Psoas muscle (tissue), 8 donors: Measurements from ENCODE around the gene OR2A7. TPM values are rescaled to one million over a fixed set of nuclear protein-coding genes. Genes with fewer than 3 reads are reported as not detected.
"Not testable (repeated sequence)": the region's sequence is repeated elsewhere in the genome, so short reads cannot be mapped to it uniquely, and the experiment has no call there.

Experiments
- ATAC-seq, 4 donors: fragments of 200-7000 bp; cut with Tn5 transposase; one replicate each; pipeline ENCODE4 v1.9.1; 2020; ENCODE audit warnings: moderate library complexity in 3 of 4, mild to moderate bottlenecking in 2 of 4
- DNase-seq, 2 donors: peaks; one replicate each; pipeline ENCODE4 v3.0.0-alpha.2; 2020
- H3K27ac ChIP-seq: fragments of 200-600 bp; one replicate; pipeline ENCODE4 v1.8.0; 2022
- H3K27me3 ChIP-seq, 3 donors: fragments of 200-600 bp in 1 of 3; one replicate each; pipeline versions ENCODE4 v1.6.1 to v1.8.0; 2013 to 2022; ENCODE audit warnings: low read length in 2 of 3, mild to moderate bottlenecking in 2 of 3, moderate library complexity in 1 of 3; ENCODE audit not compliant: insufficient read depth in 3 of 3
- H3K36me3 ChIP-seq, 2 donors: fragments of 200-600 bp in 1 of 2; one replicate each; pipeline versions ENCODE4 v1.6.1 to v1.8.0; 2013 to 2022; ENCODE audit warnings: low read depth in 1 of 2, mild to moderate bottlenecking in 1 of 2, moderate library complexity in 1 of 2; ENCODE audit not compliant: insufficient read depth in 1 of 2
- H3K4me1 ChIP-seq: fragments of 200-600 bp; one replicate; pipeline ENCODE4 v1.8.0; 2022
- H3K4me3 ChIP-seq: fragments of 200-600 bp; one replicate; pipeline ENCODE4 v1.8.0; 2022; ENCODE audit warnings: mild to moderate bottlenecking
- H3K9me3 ChIP-seq: fragments of 200-600 bp; one replicate; pipeline ENCODE4 v1.8.0; 2022
- WGBS, 3 donors: extraction: QIAGEN DNeasy Blood & Tissue Kit; methylation state at CpG; one replicate each; pipeline versions ENCODE4 v1.1.6 to v1.1.7; 2013; 5-methylcytosine and 5-hydroxymethylcytosine counted together
- intact Hi-C, 2 donors: fragments of 100-400 bp; cut with DNase I; formaldehyde crosslinking; loops; one replicate each; pipeline versions ENCODE4 v1.11.0 to v1.14.2; 2022
- polyA plus RNA-seq, 3 donors: library from polyadenylated mRNA; stranded (reverse); fragments of 200-250 nt; gene quantifications; one replicate each; pipeline ENCODE4 v1.2.3, GENCODE V29; 2013
- total RNA-seq, 4 donors: library from RNA; stranded (reverse); fragmentation: NEBNext Ultra II Directional in 2 of 4; extraction: Animal tissue kit (Norgen Biotek cat#: 25700) in 2 of 4; gene quantifications; one replicate each; pipeline versions ENCODE4 v1.2.1 to v1.2.4, GENCODE V29; 2021 to 2023
- donor health status: healthy with polysubstance abuse.
- donor health status: DM: no; HTN: no; CAD: no; lungs with moderate emphysema.
- donor health status: Bipolar disorder and iron deficiency.
- donor health status: healthy.
- donor health status: DM: yes; HTN: yes; CAD: no.
- donor health status: DM: no; HTN: no; CAD: no.
- donor health status: DM: no; HTN: no; CAD: no.
- donor health status: DM: yes; HTN: yes; CAD: no.

The OR2A7 gene
- total and polyA plus RNA-seq, 7 donors = 0.06 to 0.34 (median 0.07) TPM; not detected in 4

- H3K9me3 ChIP-seq, H3K4me1 ChIP-seq, H3K27ac ChIP-seq, H3K4me3 ChIP-seq, H3K36me3 ChIP-seq, DNase-seq, H3K27me3 ChIP-seq, intact Hi-C loops, ATAC-seq: not testable (repeated sequence)
- 95 to 97% (median 96%) methylated on average over 1 of the region's 3 CpGs for WGBS, 3 donors
These were observed 35.8 kb downstream of the OR2A7 start for GRCh38 chr7:144228810-144229209.

GRCh38 chr7:144226866-144227265, 37.7 kb downstream of the OR2A7 start:
- H3K4me3 ChIP-seq, H3K27me3 ChIP-seq, ATAC-seq, H3K36me3 ChIP-seq, H3K4me1 ChIP-seq, intact Hi-C loops, DNase-seq, H3K27ac ChIP-seq, H3K9me3 ChIP-seq: not testable (repeated sequence)
- WGBS, 3 donors = 70 to 83% (median 71%) methylated on average over 3 of the region's 4 CpGs

- DNase-seq, H3K9me3 ChIP-seq, H3K4me1 ChIP-seq, H3K27me3 ChIP-seq, H3K36me3 ChIP-seq, ATAC-seq, H3K27ac ChIP-seq, H3K4me3 ChIP-seq, intact Hi-C loops: not testable (repeated sequence)
These were observed 40.9 kb downstream of the OR2A7 start for GRCh38 chr7:144223675-144224074.

DNA sequence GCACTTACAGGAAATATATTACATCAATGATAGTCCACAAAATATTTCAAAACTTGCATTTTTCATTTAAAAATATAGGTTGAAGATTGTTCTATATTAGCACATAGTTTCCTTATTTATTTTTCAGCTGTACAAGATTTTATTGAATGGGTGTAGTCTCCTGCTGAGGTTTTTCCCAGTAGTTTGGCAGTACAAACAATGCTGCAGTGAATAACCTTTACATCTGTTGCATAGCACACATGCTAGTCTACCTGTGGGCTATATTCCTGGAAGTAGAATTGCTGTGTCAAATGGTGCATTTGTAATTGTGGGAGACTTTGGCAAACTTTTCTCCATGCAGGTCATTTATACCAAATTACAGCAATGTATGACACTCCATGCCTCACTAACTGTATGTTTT, 44.1 kb downstream of the OR2A7 start:
- H3K4me1 ChIP-seq, ATAC-seq, DNase-seq, H3K27me3 ChIP-seq, H3K9me3 ChIP-seq, H3K27ac ChIP-seq, intact Hi-C loops, H3K36me3 ChIP-seq, H3K4me3 ChIP-seq: not testable (repeated sequence)

GRCh38 chr7:144219149-144219548, 45.4 kb downstream of the OR2A7 start:
- H3K4me1 ChIP-seq, ATAC-seq, H3K4me3 ChIP-seq, intact Hi-C loops, H3K36me3 ChIP-seq, H3K27ac ChIP-seq, H3K9me3 ChIP-seq, H3K27me3 ChIP-seq, DNase-seq: not testable (repeated sequence)
- WGBS, 3 donors = no CpG with 5 or more reads among the region's 4 CpGs

DNA sequence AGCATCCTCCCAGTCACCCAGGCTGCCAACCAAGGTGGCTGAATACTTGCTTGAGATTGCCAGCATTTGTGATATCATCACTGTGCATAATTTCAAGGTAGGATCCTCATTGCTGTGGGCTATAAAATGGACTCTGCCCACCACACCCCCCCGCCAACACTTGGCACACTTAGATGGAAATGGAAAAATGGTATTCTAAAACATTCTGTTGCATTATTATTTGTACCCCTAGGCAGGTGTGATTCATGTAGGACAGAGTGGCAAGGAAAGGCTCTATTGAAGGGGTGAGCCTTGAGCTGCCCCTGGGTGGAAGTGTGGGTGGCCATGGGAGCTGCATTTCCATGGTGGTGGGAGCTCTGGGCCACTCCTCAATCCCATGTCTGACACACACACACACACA, 46.0 kb downstream of the OR2A7 start:
- intact Hi-C loops, H3K27me3 ChIP-seq, H3K27ac ChIP-seq, H3K36me3 ChIP-seq, ATAC-seq, H3K4me3 ChIP-seq, H3K4me1 ChIP-seq, H3K9me3 ChIP-seq, DNase-seq: not testable (repeated sequence)
- 94 to 100% (median 99%) methylated on average over 1 of the region's 1 CpG for WGBS, 3 donors

GRCh38 chr7:144217200-144217599, 47.4 kb downstream of the OR2A7 start:
- H3K4me3 ChIP-seq, ATAC-seq, H3K9me3 ChIP-seq, intact Hi-C loops, H3K36me3 ChIP-seq, H3K4me1 ChIP-seq, H3K27me3 ChIP-seq, H3K27ac ChIP-seq, DNase-seq: not testable (repeated sequence)

Other genes starting within 250 kb of the OR2A7 start
- not detected for gene OR2A5, start 215.8 kb downstream of the OR2A7 start, total RNA-seq
- not detected for gene OR2A5, start 215.8 kb downstream of the OR2A7 start, polyA plus RNA-seq
- gene OR2A25, start 195.0 kb downstream of the OR2A7 start, total RNA-seq = not detected
- not detected for gene OR2A25, start 195.0 kb downstream of the OR2A7 start, polyA plus RNA-seq
- gene OR2A12, start 178.5 kb downstream of the OR2A7 start, total RNA-seq = not detected
- gene OR2A12, start 178.5 kb downstream of the OR2A7 start, polyA plus RNA-seq = not detected
- not detected for gene OR2A2, start 155.2 kb downstream of the OR2A7 start, total RNA-seq
- gene OR2A2, start 155.2 kb downstream of the OR2A7 start, polyA plus RNA-seq = not detected
- not detected for gene OR2A14, start 141.6 kb downstream of the OR2A7 start, total RNA-seq
- not detected for gene OR2A14, start 141.6 kb downstream of the OR2A7 start, polyA plus RNA-seq
- gene CTAGE4, start 81.3 kb downstream of the OR2A7 start, total RNA-seq = under 1 TPM in 1 of 4 donors, not detected in 3; 0.15 TPM
- under 1 TPM in 2 of 3 donors, not detected in 1; 0.03 TPM for gene CTAGE4, start 81.3 kb downstream of the OR2A7 start, polyA plus RNA-seq
- gene ARHGEF35, start 69.0 kb downstream of the OR2A7 start, total RNA-seq = under 1 TPM; 0.15 to 0.34 (median 0.19) TPM
- gene ARHGEF35, start 69.0 kb downstream of the OR2A7 start, polyA plus RNA-seq = under 1 TPM; 0.13 to 0.18 (median 0.13) TPM
- gene OR2A42, start 25.2 kb downstream of the OR2A7 start, total RNA-seq = not detected
- under 1 TPM in 2 of 3 donors, not detected in 1; 0.01 to 0.03 TPM for gene OR2A42, start 25.2 kb downstream of the OR2A7 start, polyA plus RNA-seq
- under 1 TPM in 1 of 4 donors, not detected in 3; 0.15 TPM for gene CTAGE8, start 4.5 kb upstream of the OR2A7 start, total RNA-seq
- under 1 TPM in 2 of 3 donors, not detected in 1; 0.03 to 0.04 TPM for gene CTAGE8, start 4.5 kb upstream of the OR2A7 start, polyA plus RNA-seq
- gene OR2A1, start 47.6 kb upstream of the OR2A7 start, total RNA-seq = not detected
- gene OR2A1, start 47.6 kb upstream of the OR2A7 start, polyA plus RNA-seq = under 1 TPM in 2 of 3 donors, not detected in 1; 0.01 to 0.03 TPM
- gene ARHGEF5, start 90.6 kb upstream of the OR2A7 start, total RNA-seq = under 1 TPM; 0.28 to 0.69 (median 0.39) TPM
- under 1 TPM; 0.06 to 0.17 (median 0.16) TPM for gene ARHGEF5, start 90.6 kb upstream of the OR2A7 start, polyA plus RNA-seq
- not detected for gene NOBOX, start 138.9 kb upstream of the OR2A7 start, total RNA-seq
- gene NOBOX, start 138.9 kb upstream of the OR2A7 start, polyA plus RNA-seq = not detected